IPS-15b (cell line): Measurements from ENCODE around the gene ARHGAP9.

Source experiments
- H3K27me3 ChIP-seq: one replicate; pipeline ENCODE4 v1.6.1; 2013; ENCODE audit warnings: low read length; ENCODE audit not compliant: control insufficient read depth, insufficient read depth
- H3K36me3 ChIP-seq: one replicate; pipeline ENCODE4 v1.6.1; 2013; ENCODE audit warnings: low read length; ENCODE audit not compliant: control insufficient read depth, insufficient read depth
- H3K4me1 ChIP-seq: one replicate; pipeline ENCODE4 v1.6.1; 2013; ENCODE audit warnings: mild to moderate bottlenecking, low read length; ENCODE audit not compliant: control insufficient read depth, insufficient read depth
- H3K4me3 ChIP-seq: one replicate; pipeline ENCODE4 v1.5.1; 2013; ENCODE audit warnings: low read depth, low read length
- H3K9ac ChIP-seq: one replicate; pipeline ENCODE4 v1.6.1; 2013; ENCODE audit warnings: low read depth, mild to moderate bottlenecking, low read length
- H3K9me3 ChIP-seq: one replicate; pipeline ENCODE4 v1.6.1; 2013; ENCODE audit warnings: mild to moderate bottlenecking, low read length; ENCODE audit not compliant: control insufficient read depth, insufficient read depth

ARHGAP9 gene

GRCh38 chr12:57465030-57465746, 14.5 kb downstream of the ARHGAP9 start:
- Histone ChIP-seq H3K9me3 (no peaks in the 10 kb centered on the region), H3K27me3 (no peaks in the 10 kb centered on the region), H3K4me1 (peaks cover 4% of the 10 kb centered on the region)

GRCh38 chr12:57464569-57464968, 15.1 kb downstream of the ARHGAP9 start:
- H3K4me1 ChIP-seq = peaks cover 4% of the 10 kb centered on the region
- no peaks in the 10 kb centered on the region for H3K27me3 ChIP-seq
- H3K36me3 ChIP-seq = peaks cover 10% of the 10 kb centered on the region

More at GRCh38 chr12:57465030-57465746, 14.5 kb downstream of the ARHGAP9 start:
- Histone ChIP-seq H3K9ac (no peak overlapping the region), H3K36me3 (peaks cover 12% of the 10 kb centered on the region), H3K4me3 (no peak overlapping the region)

GRCh38 chr12:57462912-57463253, 16.8 kb downstream of the ARHGAP9 start:
- H3K4me3 ChIP-seq = peak overlapping the region; percentile 15
- peaks cover 11% of the 10 kb centered on the region for H3K4me1 ChIP-seq
- H3K36me3 ChIP-seq = peaks cover 4% of the 10 kb centered on the region
- no peaks in the 10 kb centered on the region for H3K27me3 ChIP-seq
- no peaks in the 10 kb centered on the region for H3K9me3 ChIP-seq
- no peak overlapping the region for H3K9ac ChIP-seq

More at GRCh38 chr12:57464569-57464968, 15.1 kb downstream of the ARHGAP9 start:
- Histone ChIP-seq H3K4me3 (no peak overlapping the region), H3K9me3 (no peaks in the 10 kb centered on the region), H3K9ac (no peak overlapping the region)

- peak overlapping the region; percentile 71 for H3K4me3 ChIP-seq
- no peaks in the 10 kb centered on the region for H3K27me3 ChIP-seq
- peaks cover 11% of the 10 kb centered on the region for H3K4me1 ChIP-seq
Observed at GRCh38 chr12:57462251-57462911, 17.3 kb downstream of the ARHGAP9 start.

GRCh38 chr12:57461917-57462250, 17.8 kb downstream of the ARHGAP9 start:
- Histone ChIP-seq H3K4me1 (peaks cover 11% of the 10 kb centered on the region), H3K9ac (no peak overlapping the region), H3K4me3 (peak overlapping the region; percentile 71), H3K36me3 (peaks cover 4% of the 10 kb centered on the region), H3K9me3 (no peaks in the 10 kb centered on the region), H3K27me3 (no peaks in the 10 kb centered on the region)

More at GRCh38 chr12:57462251-57462911, 17.3 kb downstream of the ARHGAP9 start:
- no peaks in the 10 kb centered on the region for H3K9me3 ChIP-seq
- H3K36me3 ChIP-seq = peaks cover 4% of the 10 kb centered on the region
- H3K9ac ChIP-seq = no peak overlapping the region

GRCh38 chr12:57461276-57461916, 18.3 kb downstream of the ARHGAP9 start:
- Histone ChIP-seq H3K9ac (peak overlapping the region; percentile 74), H3K36me3 (peaks cover 4% of the 10 kb centered on the region), H3K4me3 (peak overlapping the region; percentile 71), H3K9me3 (no peaks in the 10 kb centered on the region), H3K27me3 (no peaks in the 10 kb centered on the region), H3K4me1 (peaks cover 11% of the 10 kb centered on the region)

GRCh38 chr12:57460841-57461275, 18.8 kb downstream of the ARHGAP9 start:
- H3K27me3 ChIP-seq = no peaks in the 10 kb centered on the region
- peaks cover under 1% of the 10 kb centered on the region for H3K36me3 ChIP-seq
- peaks cover 13% of the 10 kb centered on the region for H3K4me1 ChIP-seq
- H3K9me3 ChIP-seq = no peaks in the 10 kb centered on the region
- peak overlapping the region; percentile 74 for H3K9ac ChIP-seq
- H3K4me3 ChIP-seq = peak overlapping the region; percentile 71

GRCh38 chr12:57460468-57460784, 19.2 kb downstream of the ARHGAP9 start:
- no peaks in the 10 kb centered on the region for H3K9me3 ChIP-seq
- H3K4me1 ChIP-seq = peaks cover 15% of the 10 kb centered on the region
- H3K4me3 ChIP-seq = peak overlapping the region; percentile 71
- peak overlapping the region; percentile 9 for H3K9ac ChIP-seq
- H3K27me3 ChIP-seq = no peaks in the 10 kb centered on the region
- no peaks in the 10 kb centered on the region for H3K36me3 ChIP-seq

- H3K4me1 ChIP-seq = peaks cover 15% of the 10 kb centered on the region
- no peaks in the 10 kb centered on the region for H3K9me3 ChIP-seq
- H3K9ac ChIP-seq = peak within 1 kb of the TSS; percentile 41
- H3K4me3 ChIP-seq = peak within 1 kb of the TSS; percentile 71
- H3K27me3 ChIP-seq = no peaks in the 10 kb centered on the region
- no peaks in the 10 kb centered on the region for H3K36me3 ChIP-seq
Observed at GRCh38 chr12:57459750-57460467, 19.8 kb downstream of the ARHGAP9 start, which contains the start of gene GLI1. GLI1 (plus strand) TSS chr12:57459785; CDS start chr12:57463692, 3,907 bp downstream.

- Histone ChIP-seq H3K9ac (peak overlapping the region; percentile 41), H3K27me3 (no peaks in the 10 kb centered on the region), H3K9me3 (no peaks in the 10 kb centered on the region), H3K4me3 (peak overlapping the region; percentile 71), H3K36me3 (no peaks in the 10 kb centered on the region), H3K4me1 (peaks cover 20% of the 10 kb centered on the region)
Observed at GRCh38 chr12:57459055-57459749, 20.5 kb downstream of the ARHGAP9 start.

- peaks cover 20% of the 10 kb centered on the region for H3K4me1 ChIP-seq
- peak overlapping the region; percentile 24 for H3K9ac ChIP-seq
- peak overlapping the region; percentile 71 for H3K4me3 ChIP-seq
Observed at GRCh38 chr12:57458665-57459054, 21.0 kb downstream of the ARHGAP9 start.

More at GRCh38 chr12:57458665-57459054, 21.0 kb downstream of the ARHGAP9 start:
- Histone ChIP-seq H3K27me3 (no peaks in the 10 kb centered on the region), H3K36me3 (no peaks in the 10 kb centered on the region), H3K9me3 (no peaks in the 10 kb centered on the region)
